H9 (cell line): ENCODE data around the gene NDUFB4. TPM values are rescaled to one million over a fixed set of nuclear protein-coding genes. Genes with fewer than 3 reads are reported as not detected.

Source experiments
- DNase-seq: peaks from one replicate; pipeline ENCODE4 v3.0.0-alpha.2; 2017
- H2AFZ ChIP-seq: one replicate; pipeline ENCODE4 v1.6.1; 2013; ENCODE audit warnings: mild to moderate bottlenecking, low read length, control low read depth, moderate library complexity
- H2AK5ac ChIP-seq: 2 replicates; pipeline ENCODE4 v1.6.1; 2013; ENCODE audit warnings: low read length, control low read depth, mixed read lengths; ENCODE audit not compliant: insufficient read length
- H2BK120ac ChIP-seq: one replicate; pipeline ENCODE4 v1.6.1; 2013; ENCODE audit warnings: low read depth, mild to moderate bottlenecking, low read length, control low read depth, inconsistent platforms; ENCODE audit not compliant: poor library complexity, severe bottlenecking
- H2BK12ac ChIP-seq: 2 replicates; pipeline ENCODE4 v1.6.1; 2013; ENCODE audit warnings: low read length, control low read depth, mixed read lengths, low read depth; ENCODE audit not compliant: insufficient read length
- H2BK15ac ChIP-seq: 2 replicates; pipeline ENCODE4 v1.6.1; 2013; ENCODE audit warnings: low read depth, low read length, control low read depth
- H2BK20ac ChIP-seq: one replicate; pipeline ENCODE4 v1.6.1; 2013; ENCODE audit warnings: low read depth, mild to moderate bottlenecking, low read length, control low read depth, inconsistent platforms; ENCODE audit not compliant: poor library complexity, severe bottlenecking
- H2BK5ac ChIP-seq: 2 replicates; pipeline ENCODE4 v1.6.1; 2013; ENCODE audit warnings: low read length, control low read depth, mixed read lengths; ENCODE audit not compliant: insufficient read length
- H3K14ac ChIP-seq: 2 replicates; pipeline ENCODE4 v1.6.1; 2013; ENCODE audit warnings: low read length, control low read depth; ENCODE audit not compliant: insufficient read depth
- H3K18ac ChIP-seq: 2 replicates; pipeline ENCODE4 v1.6.1; 2013; ENCODE audit warnings: low read depth, mild to moderate bottlenecking, mixed read lengths, low read length, control low read depth; ENCODE audit not compliant: insufficient read length
- H3K23ac ChIP-seq: 2 replicates; pipeline ENCODE4 v1.6.1; 2013; ENCODE audit warnings: low read length, control low read depth, mixed read lengths, low read depth; ENCODE audit not compliant: insufficient read length
- H3K23me2 ChIP-seq: 2 replicates; pipeline ENCODE4 v1.6.1; 2013; ENCODE audit warnings: low read depth, mild to moderate bottlenecking, mixed read lengths, low read length, control low read depth; ENCODE audit not compliant: insufficient read length, poor library complexity, severe bottlenecking
- H3K27ac ChIP-seq: 2 replicates; pipeline ENCODE4 v1.5.1; 2013; ENCODE audit warnings: low read length, control low read depth, mixed read lengths, low read depth; ENCODE audit not compliant: insufficient read length
- H3K27me3 ChIP-seq: 2 replicates; pipeline ENCODE4 v1.6.1; 2013; ENCODE audit warnings: low read length, control low read depth, inconsistent platforms; ENCODE audit not compliant: insufficient read depth
- H3K4ac ChIP-seq: 2 replicates; pipeline ENCODE4 v1.6.1; 2013; ENCODE audit warnings: low read depth, mild to moderate bottlenecking, control low read depth, inconsistent platforms, low read length, moderate library complexity
- H3K4me1 ChIP-seq: 2 replicates; pipeline ENCODE4 v1.6.1; 2013; ENCODE audit warnings: low read length, control low read depth, inconsistent platforms; ENCODE audit not compliant: insufficient read depth
- H3K4me2 ChIP-seq: 2 replicates; pipeline ENCODE4 v1.6.1; 2013; ENCODE audit warnings: low read length, control low read depth, mixed read lengths; ENCODE audit not compliant: insufficient read length, insufficient read depth
- H3K56ac ChIP-seq: 2 replicates; pipeline ENCODE4 v1.6.1; 2013; ENCODE audit warnings: low read depth, mild to moderate bottlenecking, mixed read lengths, low read length, control low read depth; ENCODE audit not compliant: insufficient read length
- H3K79me1 ChIP-seq: 2 replicates; pipeline ENCODE4 v1.6.1; 2013; ENCODE audit warnings: low read depth, mild to moderate bottlenecking, moderate library complexity, low read length, control low read depth, inconsistent platforms; ENCODE audit not compliant: insufficient read depth, poor library complexity, severe bottlenecking
- H3K79me2 ChIP-seq: 2 replicates; pipeline ENCODE4 v1.6.1; 2013; ENCODE audit warnings: low read length, control low read depth, inconsistent platforms; ENCODE audit not compliant: insufficient read depth
- H3K9ac ChIP-seq: 2 replicates; pipeline ENCODE4 v1.6.1; 2013; ENCODE audit warnings: low read length, control low read depth, mixed read lengths; ENCODE audit not compliant: insufficient read length; ENCODE audit errors: extremely low read depth
- H3K9me3 ChIP-seq: one replicate; pipeline ENCODE4 v1.6.1; 2013; ENCODE audit warnings: low read depth, low read length, inconsistent platforms; ENCODE audit not compliant: control insufficient read depth
- H3T11ph ChIP-seq: one replicate; pipeline ENCODE4 v1.6.1; 2013; ENCODE audit warnings: mild to moderate bottlenecking, low read length, control low read depth, inconsistent platforms
- H4K20me1 ChIP-seq: one replicate; pipeline ENCODE4 v1.6.1; 2013; ENCODE audit not compliant: control insufficient read depth, insufficient read length, insufficient read depth
- H4K5ac ChIP-seq: 2 replicates; pipeline ENCODE4 v1.6.1; 2013; ENCODE audit warnings: low read depth, mild to moderate bottlenecking, mixed read lengths, low read length, control low read depth; ENCODE audit not compliant: insufficient read length
- H4K8ac ChIP-seq: replicated peaks from 2 replicates; pipeline ENCODE4 v1.6.1; 2013; ENCODE audit warnings: low read length, control low read depth, mixed read lengths, low read depth; ENCODE audit not compliant: insufficient read length
- H4K91ac ChIP-seq: 2 replicates; pipeline ENCODE4 v1.6.1; 2013; ENCODE audit warnings: low read depth, mild to moderate bottlenecking, moderate library complexity, mixed read lengths, low read length, control low read depth; ENCODE audit not compliant: insufficient read length
- H3K27ac Mint-ChIP-seq, 3 experiments: 2 replicates in 2 of 3; 3 replicates in 1 of 3; pipeline ENCODE4 v1.8.0; 2020 to 2021; ENCODE audit warnings: mixed read lengths in 3 of 3, mild to moderate bottlenecking in 1 of 3, moderate library complexity in 1 of 3
- H3K27me3 Mint-ChIP-seq: 2 replicates; pipeline ENCODE4 v1.8.0; 2021; ENCODE audit warnings: low read depth, mild to moderate bottlenecking, moderate library complexity, mixed read lengths
- H3K36me3 Mint-ChIP-seq, 3 experiments: 2 replicates in 2 of 3; 3 replicates in 1 of 3; pipeline ENCODE4 v1.8.0; 2020 to 2021; ENCODE audit warnings: low read depth in 3 of 3, mixed read lengths in 3 of 3; ENCODE audit not compliant: insufficient read depth in 1 of 3
- H3K4me1 Mint-ChIP-seq, 2 experiments: 2 replicates each; pipeline ENCODE4 v1.8.0; 2020; ENCODE audit warnings: mixed read lengths in 2 of 2
- H3K4me3 Mint-ChIP-seq, 2 experiments: 2 replicates in 1 of 2; 3 replicates in 1 of 2; pipeline ENCODE4 v1.8.0; 2020 to 2021; ENCODE audit warnings: mild to moderate bottlenecking in 2 of 2, mixed read lengths in 2 of 2, moderate library complexity in 1 of 2
- H3K9me3 Mint-ChIP-seq, 2 experiments: 2 replicates in 1 of 2; 3 replicates in 1 of 2; pipeline ENCODE4 v1.8.0; 2020; ENCODE audit warnings: mild to moderate bottlenecking in 2 of 2, mixed read lengths in 2 of 2, moderate library complexity in 1 of 2
- WGBS: extraction: QIAGEN DNeasy Blood & Tissue Kit; methylation state at CpG from one replicate; pipeline ENCODE4 v1.1.7; 2013; ENCODE audit warnings: missing lambda C conversion rate, low lambda C conversion rate, mixed read lengths; ENCODE audit not compliant: insufficient read length; ENCODE audit errors: extremely low coverage; 5-methylcytosine and 5-hydroxymethylcytosine counted together
- total RNA-seq: library from RNA; stranded (reverse); gene quantifications from 2 replicates; pipeline ENCODE4 v1.2.1, GENCODE V29; 2021
- TF ChIP-seq, protein P1 (sequence below): fragments of 200-600 bp; sonication (generic); conservative IDR thresholded peaks from 3 replicates; pipeline ENCODE4 v1.8.0; 2021; ENCODE audit warnings: antibody characterized with exemption, mild to moderate bottlenecking

The NDUFB4 gene
- total RNA-seq, 1 experiment from 2014 or later = 217 TPM

DNA sequence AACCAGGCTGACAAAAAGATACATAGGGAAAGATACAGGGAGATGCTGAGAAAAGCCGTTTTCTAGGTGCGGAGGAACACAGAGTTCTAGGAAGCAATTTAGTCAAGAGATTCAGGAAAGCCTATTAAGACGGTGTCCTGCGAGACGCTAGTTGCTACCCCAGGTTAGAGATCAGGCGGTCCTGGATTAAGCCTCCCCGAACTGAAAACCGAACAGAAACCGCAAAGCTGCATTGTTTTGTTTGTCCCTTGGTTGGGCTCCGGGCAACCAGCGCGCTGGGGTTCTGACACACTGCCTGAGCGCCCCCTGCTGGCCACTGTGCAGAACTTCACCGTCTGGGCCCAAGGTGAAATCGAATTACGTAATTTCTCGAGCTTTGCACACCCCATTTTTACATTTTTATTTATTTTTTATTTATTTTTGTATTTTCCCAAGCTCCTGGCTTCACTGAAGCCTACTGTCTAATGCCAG lies 37.3 kb upstream of the NDUFB4 start:
- Mint-ChIP-seq H3K36me3 (no peaks in the 10 kb centered on the region), H3K4me3 (peak overlapping the region; percentile 86 to 90), H3K27ac (peak overlapping the region in 2 of 3 experiments; percentile 1 to 3; a peak in 3 of 7 replicates), H3K4me1 (peaks cover 28 to 29% of the 10 kb centered on the region in 2 experiments), H3K9me3 (no peaks in the 10 kb centered on the region), H3K27me3 (peaks cover 13% of the 10 kb centered on the region)
- Histone ChIP-seq H3K9ac (peak overlapping the region; percentile 71), H4K91ac (no peak overlapping the region), H3K4me1 (0 out of 2 replicates have a peak, but pooled peaks cover 2% of the 10 kb centered on the region), H4K20me1 (no peaks in the 10 kb centered on the region), H3K23ac (no peak overlapping the region), H2BK5ac (no peak overlapping the region), H3K18ac (no peak overlapping the region), H3K27me3 (no peaks in the 10 kb centered on the region), H3K56ac (no peak overlapping the region), H2BK20ac (peak overlapping the region; percentile 29), H2AFZ (peak overlapping the region; percentile 99), H2AK5ac (no peak overlapping the region), H3T11ph (no peak overlapping the region), H3K23me2 (peaks cover 8% of the 10 kb centered on the region), H3K14ac (peak overlapping the region; percentile 62; the same call in 1 of the 2 replicates), H2BK12ac (no peak overlapping the region), H3K9me3 (no peaks in the 10 kb centered on the region), H2BK120ac (peak overlapping the region; percentile 10), H4K8ac (no peak overlapping the region), H3K79me2 (no peaks in the 10 kb centered on the region), H3K4me2 (peak overlapping the region; percentile 93), H2BK15ac (no peak overlapping the region), H3K79me1 (no peaks in the 10 kb centered on the region), H4K5ac (no peak overlapping the region), H3K4ac (peak overlapping the region; percentile 30; the same call in 1 of the 2 replicates), H3K27ac (no peak overlapping the region)
- TF ChIP-seq, protein P1, sequence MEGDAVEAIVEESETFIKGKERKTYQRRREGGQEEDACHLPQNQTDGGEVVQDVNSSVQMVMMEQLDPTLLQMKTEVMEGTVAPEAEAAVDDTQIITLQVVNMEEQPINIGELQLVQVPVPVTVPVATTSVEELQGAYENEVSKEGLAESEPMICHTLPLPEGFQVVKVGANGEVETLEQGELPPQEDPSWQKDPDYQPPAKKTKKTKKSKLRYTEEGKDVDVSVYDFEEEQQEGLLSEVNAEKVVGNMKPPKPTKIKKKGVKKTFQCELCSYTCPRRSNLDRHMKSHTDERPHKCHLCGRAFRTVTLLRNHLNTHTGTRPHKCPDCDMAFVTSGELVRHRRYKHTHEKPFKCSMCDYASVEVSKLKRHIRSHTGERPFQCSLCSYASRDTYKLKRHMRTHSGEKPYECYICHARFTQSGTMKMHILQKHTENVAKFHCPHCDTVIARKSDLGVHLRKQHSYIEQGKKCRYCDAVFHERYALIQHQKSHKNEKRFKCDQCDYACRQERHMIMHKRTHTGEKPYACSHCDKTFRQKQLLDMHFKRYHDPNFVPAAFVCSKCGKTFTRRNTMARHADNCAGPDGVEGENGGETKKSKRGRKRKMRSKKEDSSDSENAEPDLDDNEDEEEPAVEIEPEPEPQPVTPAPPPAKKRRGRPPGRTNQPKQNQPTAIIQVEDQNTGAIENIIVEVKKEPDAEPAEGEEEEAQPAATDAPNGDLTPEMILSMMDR = peak; percentile 99
- no CpG with 5 or more reads among the region's 17 CpGs for WGBS
- DNase-seq = peak; percentile 87
